HEK293 (cell line): Measurements from ENCODE around the gene PPIP5K2.

Source experiments
- CTCF ChIP-seq: fragments of 450-650 bp; formaldehyde crosslinking; IDR thresholded peaks from 2 replicates; pipeline ENCODE4 v1.5.1; 2016; ENCODE audit warnings: missing biosample characterization, missing genetic modification characterization
- PRDM10 ChIP-seq: fragments of 450-650 bp; formaldehyde crosslinking; IDR thresholded peaks from 2 replicates; pipeline ENCODE4 v1.5.1; 2016; ENCODE audit warnings: missing biosample characterization, missing genetic modification characterization
- REST ChIP-seq: fragments of 450-650 bp; formaldehyde crosslinking; IDR thresholded peaks from 2 replicates; pipeline ENCODE4 v1.5.1; 2016; ENCODE audit warnings: missing biosample characterization, missing genetic modification characterization
- ZBTB1 ChIP-seq: fragments of 450-650 bp; formaldehyde crosslinking; IDR thresholded peaks from 2 replicates; pipeline ENCODE4 v1.5.1; 2016; ENCODE audit warnings: missing biosample characterization, missing genetic modification characterization
- ZFP41 ChIP-seq: fragments of 450-650 bp; formaldehyde crosslinking; IDR thresholded peaks from 2 replicates; pipeline ENCODE4 v1.5.1; 2016; ENCODE audit warnings: missing biosample characterization, missing genetic modification characterization, borderline replicate concordance
- ZNF112 ChIP-seq: fragments of 450-650 bp; formaldehyde crosslinking; IDR thresholded peaks from 2 replicates; pipeline ENCODE4 v1.5.0; 2017; ENCODE audit warnings: missing biosample characterization, missing genetic modification characterization
- ZNF23 ChIP-seq: fragments of 450-650 bp; formaldehyde crosslinking; IDR thresholded peaks from 2 replicates; pipeline ENCODE4 v1.5.1; 2016; ENCODE audit warnings: missing biosample characterization, missing genetic modification characterization, borderline replicate concordance
- ZNF398 ChIP-seq: fragments of 450-650 bp; formaldehyde crosslinking; IDR thresholded peaks from 2 replicates; pipeline ENCODE4 v1.5.1; 2017; ENCODE audit warnings: missing biosample characterization, missing genetic modification characterization
- ZNF501 ChIP-seq: fragments of 450-650 bp; formaldehyde crosslinking; IDR thresholded peaks from 2 replicates; pipeline ENCODE4 v1.5.1; 2016; ENCODE audit warnings: missing biosample characterization, missing genetic modification characterization
- ZNF560 ChIP-seq: fragments of 450-650 bp; formaldehyde crosslinking; IDR thresholded peaks from 2 replicates; pipeline ENCODE4 v1.5.1; 2017; ENCODE audit warnings: missing biosample characterization, missing genetic modification characterization, borderline replicate concordance
- ZNF747 ChIP-seq: fragments of 450-650 bp; formaldehyde crosslinking; IDR thresholded peaks from 2 replicates; pipeline ENCODE4 v1.5.1; 2016; ENCODE audit warnings: missing biosample characterization, missing genetic modification characterization
- TF ChIP-seq, protein P1 (sequence below): sonication (generic); formaldehyde crosslinking; IDR thresholded peaks from 2 replicates; pipeline ENCODE4 v1.8.1; 2022; ENCODE audit warnings: mild to moderate bottlenecking, moderate library complexity, missing genetic modification reagents
- TF ChIP-seq, protein P2 (sequence below): fragments of 450-650 bp; formaldehyde crosslinking; IDR thresholded peaks from 2 replicates; pipeline ENCODE4 v1.5.1; 2016; ENCODE audit warnings: missing biosample characterization, missing genetic modification characterization

GRCh38 chr5:103151156-103151555, 31.1 kb downstream of the PPIP5K2 start:
- no peak for TF ChIP-seq ZNF560 (tag by site-specific recombination)
- TF ChIP-seq CTCF = no peak
- TF ChIP-seq ZNF501 (tag by site-specific recombination) = no peak
- no peak for TF ChIP-seq REST (tag by site-specific recombination)
- no peak for TF ChIP-seq ZNF112
- TF ChIP-seq PRDM10 (tag by site-specific recombination) = no peak
- no peak for TF ChIP-seq ZNF398 (tag by site-specific recombination)
- no peak for TF ChIP-seq ZFP41 (tag by site-specific recombination)
- TF ChIP-seq ZBTB1 (tag by site-specific recombination) = no peak
- TF ChIP-seq, protein P1, sequence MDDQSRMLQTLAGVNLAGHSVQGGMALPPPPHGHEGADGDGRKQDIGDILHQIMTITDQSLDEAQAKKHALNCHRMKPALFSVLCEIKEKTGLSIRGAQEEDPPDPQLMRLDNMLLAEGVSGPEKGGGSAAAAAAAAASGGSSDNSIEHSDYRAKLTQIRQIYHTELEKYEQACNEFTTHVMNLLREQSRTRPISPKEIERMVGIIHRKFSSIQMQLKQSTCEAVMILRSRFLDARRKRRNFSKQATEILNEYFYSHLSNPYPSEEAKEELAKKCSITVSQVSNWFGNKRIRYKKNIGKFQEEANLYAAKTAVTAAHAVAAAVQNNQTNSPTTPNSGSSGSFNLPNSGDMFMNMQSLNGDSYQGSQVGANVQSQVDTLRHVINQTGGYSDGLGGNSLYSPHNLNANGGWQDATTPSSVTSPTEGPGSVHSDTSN (CRISPR knock-in tag) = no peak
- TF ChIP-seq, protein P2, sequence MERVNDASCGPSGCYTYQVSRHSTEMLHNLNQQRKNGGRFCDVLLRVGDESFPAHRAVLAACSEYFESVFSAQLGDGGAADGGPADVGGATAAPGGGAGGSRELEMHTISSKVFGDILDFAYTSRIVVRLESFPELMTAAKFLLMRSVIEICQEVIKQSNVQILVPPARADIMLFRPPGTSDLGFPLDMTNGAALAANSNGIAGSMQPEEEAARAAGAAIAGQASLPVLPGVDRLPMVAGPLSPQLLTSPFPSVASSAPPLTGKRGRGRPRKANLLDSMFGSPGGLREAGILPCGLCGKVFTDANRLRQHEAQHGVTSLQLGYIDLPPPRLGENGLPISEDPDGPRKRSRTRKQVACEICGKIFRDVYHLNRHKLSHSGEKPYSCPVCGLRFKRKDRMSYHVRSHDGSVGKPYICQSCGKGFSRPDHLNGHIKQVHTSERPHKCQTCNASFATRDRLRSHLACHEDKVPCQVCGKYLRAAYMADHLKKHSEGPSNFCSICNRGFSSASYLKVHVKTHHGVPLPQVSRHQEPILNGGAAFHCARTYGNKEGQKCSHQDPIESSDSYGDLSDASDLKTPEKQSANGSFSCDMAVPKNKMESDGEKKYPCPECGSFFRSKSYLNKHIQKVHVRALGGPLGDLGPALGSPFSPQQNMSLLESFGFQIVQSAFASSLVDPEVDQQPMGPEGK (tag by site-specific recombination) = no peak
- TF ChIP-seq ZNF23 = no peak
- TF ChIP-seq ZNF747 = no peak
